HepG2 (cell line): ENCODE data around the gene LITAFD. TPM values are rescaled to one million over a fixed set of nuclear protein-coding genes. Genes with fewer than 3 reads are reported as not detected.

ENCODE experiments used
- KDM6A ChIP-seq: IDR thresholded peaks from 2 replicates; pipeline ENCODE4 v1.6.1; 2016; ENCODE audit warnings: low read depth
- KLF11 ChIP-seq: IDR thresholded peaks from 2 replicates; pipeline ENCODE4 v1.6.1; 2016; ENCODE audit warnings: missing compliant biosample characterization
- MED1 ChIP-seq: sonication (generic); formaldehyde crosslinking; IDR thresholded peaks from 2 replicates; pipeline ENCODE4 v1.4.0; 2020; ENCODE audit warnings: missing genetic modification reagents
- POLR2AphosphoS5 ChIP-seq: IDR thresholded peaks from 2 replicates; pipeline ENCODE4 v1.6.1; 2012; ENCODE audit warnings: low read depth, low read length
- ZBTB8A ChIP-seq: sonication (generic); formaldehyde crosslinking; IDR thresholded peaks from 2 replicates; pipeline ENCODE4 v1.4.0; 2020; ENCODE audit warnings: mild to moderate bottlenecking, low read depth, missing genetic modification reagents, borderline replicate concordance
- ZNF180 ChIP-seq: sonication (generic); formaldehyde crosslinking; IDR thresholded peaks from 2 replicates; pipeline ENCODE4 v1.4.0; 2020; ENCODE audit warnings: low read depth, missing genetic modification reagents, borderline replicate concordance
- ZNF383 ChIP-seq: sonication (generic); formaldehyde crosslinking; IDR thresholded peaks from 2 replicates; pipeline ENCODE4 v1.4.0; 2020; ENCODE audit warnings: missing genetic modification reagents, mild to moderate bottlenecking, borderline replicate concordance
- ZNF432 ChIP-seq: sonication (generic); formaldehyde crosslinking; IDR thresholded peaks from 2 replicates; pipeline ENCODE4 v1.5.0; 2020; ENCODE audit warnings: missing genetic modification reagents, mild to moderate bottlenecking, borderline replicate concordance
- ZNF614 ChIP-seq: IDR thresholded peaks from 2 replicates; pipeline ENCODE4 v1.6.1; 2018; ENCODE audit warnings: missing biosample characterization, missing genetic modification reagents, inconsistent platforms, borderline replicate concordance
- ZNF749 ChIP-seq: sonication (generic); formaldehyde crosslinking; IDR thresholded peaks from 2 replicates; pipeline ENCODE4 v1.8.0; 2022; ENCODE audit warnings: mild to moderate bottlenecking, missing genetic modification reagents, moderate library complexity, borderline replicate concordance
- ZSCAN25 ChIP-seq: sonication (generic); formaldehyde crosslinking; IDR thresholded peaks from 2 replicates; pipeline ENCODE4 v1.8.0; 2022; ENCODE audit warnings: mild to moderate bottlenecking, missing genetic modification reagents
- polyA plus RNA-seq, 8 experiments: library from polyadenylated mRNA; depleted of rRNA in 3 of 8; stranded (reverse) in 7 of 8; unstranded in 1 of 8; fragments of >200 nt; fragmentation: Illumina TruSeq in 4 of 8; extraction: Trizol in 4 of 8; gene quantifications; 2 replicates each; pipeline versions ENCODE4 v1.2.1 to v1.2.3, GENCODE V29; 2011 to 2016; ENCODE audit warnings: low read depth in 4 of 8, missing spikeins in 1 of 8, mixed read lengths in 1 of 8; ENCODE audit not compliant: insufficient read depth in 1 of 8
- total RNA-seq, 5 experiments: library from RNA; depleted of rRNA; stranded (reverse); fragments of >200 nt; fragmentation: Illumina TruSeq; extraction: Trizol; gene quantifications; 2 replicates each; pipeline ENCODE4 v1.2.3, GENCODE V29; 2016; ENCODE audit warnings: low read depth in 1 of 5
- TF ChIP-seq, protein P1 (sequence below): sonication (generic); formaldehyde crosslinking; conservative IDR thresholded peaks from 2 replicates; pipeline ENCODE4 v1.8.0; 2022; ENCODE audit warnings: mild to moderate bottlenecking, moderate library complexity, missing genetic modification reagents
- TF ChIP-seq, protein P2 (sequence below): sonication (generic); formaldehyde crosslinking; IDR thresholded peaks from 2 replicates; pipeline ENCODE4 v1.4.0; 2020; ENCODE audit warnings: missing genetic modification reagents
- TF ChIP-seq, protein P3 (sequence below): sonication (generic); formaldehyde crosslinking; IDR thresholded peaks from 2 replicates; pipeline ENCODE4 v1.9.0; 2022; ENCODE audit warnings: missing genetic modification reagents, mild to moderate bottlenecking, borderline replicate concordance
- TF ChIP-seq, protein P4 (sequence below): sonication (generic); formaldehyde crosslinking; IDR thresholded peaks from 2 replicates; pipeline ENCODE4 v1.4.0; 2020; ENCODE audit warnings: mild to moderate bottlenecking, missing genetic modification reagents, borderline replicate concordance
- TF ChIP-seq, protein P5 (sequence below): sonication (generic); formaldehyde crosslinking; IDR thresholded peaks from 2 replicates; pipeline ENCODE4 v1.4.0; 2020; ENCODE audit warnings: missing genetic modification reagents

Gene LITAFD
- total and polyA plus RNA-seq, 2 of the 13 experiments (the other 11 are each of a cell fraction or from before 2014, with no cell fraction given): not detected

DNA sequence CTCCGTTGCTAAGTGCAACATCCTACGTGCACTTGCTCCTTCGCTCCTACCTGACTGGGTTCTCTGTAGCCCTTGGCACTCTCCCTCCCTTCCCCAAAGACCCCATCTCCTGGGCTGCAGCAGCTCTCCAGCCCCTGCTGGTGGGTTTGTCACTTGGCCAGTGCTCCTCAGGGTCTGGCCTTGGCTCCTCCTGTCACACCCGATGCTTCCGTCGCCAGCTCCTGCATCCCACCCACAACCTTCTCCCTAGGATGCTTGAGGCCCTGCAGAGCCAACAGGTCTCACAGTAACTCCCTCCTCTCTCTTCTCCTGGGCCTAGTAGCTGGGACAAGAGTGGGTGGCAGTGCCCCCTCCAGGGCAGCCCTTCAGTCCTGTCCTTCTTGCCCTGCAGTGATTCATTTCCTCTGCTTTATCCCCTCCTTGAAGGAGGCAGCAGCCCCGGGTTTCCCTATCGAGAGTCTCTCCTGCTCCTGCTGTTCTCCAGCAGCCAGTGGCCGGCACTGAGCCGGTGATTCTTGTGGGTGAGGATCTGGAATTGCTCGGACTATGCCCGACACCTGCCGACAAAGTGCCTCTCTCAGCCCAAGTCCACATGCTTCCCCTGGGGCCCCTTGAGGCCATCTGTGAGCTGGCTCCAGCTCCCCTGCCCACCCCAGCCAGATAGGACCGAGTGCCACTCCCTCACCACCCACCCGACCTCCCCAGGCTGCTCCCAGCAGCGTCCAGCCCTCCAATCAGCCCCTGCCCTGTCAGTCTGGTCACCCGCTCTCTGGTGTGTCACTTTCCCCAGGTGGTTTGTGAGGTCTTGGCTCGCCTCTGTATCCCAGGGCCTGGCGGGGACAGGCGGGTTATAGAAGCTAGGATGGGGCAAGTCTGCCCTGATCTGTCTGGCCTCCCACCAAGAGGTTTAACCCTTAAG lies 3.8 kb downstream of the LITAFD start (continued):
- TF ChIP-seq ZNF383 (CRISPR knock-in tag): 0 out of 2 replicates have a peak, but pooled peaks have one; percentile 7
- 0 out of 2 replicates have a peak, but pooled peaks have one; percentile 35 for TF ChIP-seq KLF11 (CRISPR knock-in tag)
- no peak for TF ChIP-seq ZNF614
- no peak for TF ChIP-seq POLR2AphosphoS5
- peak; percentile 47; the same call in 1 of the 2 replicates for TF ChIP-seq ZSCAN25 (CRISPR knock-in tag)
- no peak for TF ChIP-seq ZBTB8A (CRISPR knock-in tag)
- TF ChIP-seq, protein P1, sequence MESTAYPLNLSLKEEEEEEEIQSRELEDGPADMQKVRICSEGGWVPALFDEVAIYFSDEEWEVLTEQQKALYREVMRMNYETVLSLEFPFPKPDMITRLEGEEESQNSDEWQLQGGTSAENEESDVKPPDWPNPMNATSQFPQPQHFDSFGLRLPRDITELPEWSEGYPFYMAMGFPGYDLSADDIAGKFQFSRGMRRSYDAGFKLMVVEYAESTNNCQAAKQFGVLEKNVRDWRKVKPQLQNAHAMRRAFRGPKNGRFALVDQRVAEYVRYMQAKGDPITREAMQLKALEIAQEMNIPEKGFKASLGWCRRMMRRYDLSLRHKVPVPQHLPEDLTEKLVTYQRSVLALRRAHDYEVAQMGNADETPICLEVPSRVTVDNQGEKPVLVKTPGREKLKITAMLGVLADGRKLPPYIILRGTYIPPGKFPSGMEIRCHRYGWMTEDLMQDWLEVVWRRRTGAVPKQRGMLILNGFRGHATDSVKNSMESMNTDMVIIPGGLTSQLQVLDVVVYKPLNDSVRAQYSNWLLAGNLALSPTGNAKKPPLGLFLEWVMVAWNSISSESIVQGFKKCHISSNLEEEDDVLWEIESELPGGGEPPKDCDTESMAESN (CRISPR knock-in tag): no peak
- TF ChIP-seq ZNF432: no peak
- TF ChIP-seq, protein P2, sequence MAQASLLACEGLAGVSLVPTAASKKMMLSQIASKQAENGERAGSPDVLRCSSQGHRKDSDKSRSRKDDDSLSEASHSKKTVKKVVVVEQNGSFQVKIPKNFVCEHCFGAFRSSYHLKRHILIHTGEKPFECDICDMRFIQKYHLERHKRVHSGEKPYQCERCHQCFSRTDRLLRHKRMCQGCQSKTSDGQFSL (CRISPR knock-in tag): no peak
- peak; percentile 24; the same call in 1 of the 2 replicates for TF ChIP-seq MED1
- TF ChIP-seq ZNF180 (CRISPR knock-in tag): no peak; the same call in 1 of the 2 replicates
- no peak for TF ChIP-seq KDM6A (CRISPR knock-in tag)
- TF ChIP-seq ZNF749 (CRISPR knock-in tag): 0 out of 2 replicates have a peak, but pooled peaks have one; percentile 64
- TF ChIP-seq, protein P3, sequence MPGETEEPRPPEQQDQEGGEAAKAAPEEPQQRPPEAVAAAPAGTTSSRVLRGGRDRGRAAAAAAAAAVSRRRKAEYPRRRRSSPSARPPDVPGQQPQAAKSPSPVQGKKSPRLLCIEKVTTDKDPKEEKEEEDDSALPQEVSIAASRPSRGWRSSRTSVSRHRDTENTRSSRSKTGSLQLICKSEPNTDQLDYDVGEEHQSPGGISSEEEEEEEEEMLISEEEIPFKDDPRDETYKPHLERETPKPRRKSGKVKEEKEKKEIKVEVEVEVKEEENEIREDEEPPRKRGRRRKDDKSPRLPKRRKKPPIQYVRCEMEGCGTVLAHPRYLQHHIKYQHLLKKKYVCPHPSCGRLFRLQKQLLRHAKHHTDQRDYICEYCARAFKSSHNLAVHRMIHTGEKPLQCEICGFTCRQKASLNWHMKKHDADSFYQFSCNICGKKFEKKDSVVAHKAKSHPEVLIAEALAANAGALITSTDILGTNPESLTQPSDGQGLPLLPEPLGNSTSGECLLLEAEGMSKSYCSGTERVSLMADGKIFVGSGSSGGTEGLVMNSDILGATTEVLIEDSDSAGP: peak; percentile 36; the same call in 1 of the 2 replicates
- TF ChIP-seq, protein P4, sequence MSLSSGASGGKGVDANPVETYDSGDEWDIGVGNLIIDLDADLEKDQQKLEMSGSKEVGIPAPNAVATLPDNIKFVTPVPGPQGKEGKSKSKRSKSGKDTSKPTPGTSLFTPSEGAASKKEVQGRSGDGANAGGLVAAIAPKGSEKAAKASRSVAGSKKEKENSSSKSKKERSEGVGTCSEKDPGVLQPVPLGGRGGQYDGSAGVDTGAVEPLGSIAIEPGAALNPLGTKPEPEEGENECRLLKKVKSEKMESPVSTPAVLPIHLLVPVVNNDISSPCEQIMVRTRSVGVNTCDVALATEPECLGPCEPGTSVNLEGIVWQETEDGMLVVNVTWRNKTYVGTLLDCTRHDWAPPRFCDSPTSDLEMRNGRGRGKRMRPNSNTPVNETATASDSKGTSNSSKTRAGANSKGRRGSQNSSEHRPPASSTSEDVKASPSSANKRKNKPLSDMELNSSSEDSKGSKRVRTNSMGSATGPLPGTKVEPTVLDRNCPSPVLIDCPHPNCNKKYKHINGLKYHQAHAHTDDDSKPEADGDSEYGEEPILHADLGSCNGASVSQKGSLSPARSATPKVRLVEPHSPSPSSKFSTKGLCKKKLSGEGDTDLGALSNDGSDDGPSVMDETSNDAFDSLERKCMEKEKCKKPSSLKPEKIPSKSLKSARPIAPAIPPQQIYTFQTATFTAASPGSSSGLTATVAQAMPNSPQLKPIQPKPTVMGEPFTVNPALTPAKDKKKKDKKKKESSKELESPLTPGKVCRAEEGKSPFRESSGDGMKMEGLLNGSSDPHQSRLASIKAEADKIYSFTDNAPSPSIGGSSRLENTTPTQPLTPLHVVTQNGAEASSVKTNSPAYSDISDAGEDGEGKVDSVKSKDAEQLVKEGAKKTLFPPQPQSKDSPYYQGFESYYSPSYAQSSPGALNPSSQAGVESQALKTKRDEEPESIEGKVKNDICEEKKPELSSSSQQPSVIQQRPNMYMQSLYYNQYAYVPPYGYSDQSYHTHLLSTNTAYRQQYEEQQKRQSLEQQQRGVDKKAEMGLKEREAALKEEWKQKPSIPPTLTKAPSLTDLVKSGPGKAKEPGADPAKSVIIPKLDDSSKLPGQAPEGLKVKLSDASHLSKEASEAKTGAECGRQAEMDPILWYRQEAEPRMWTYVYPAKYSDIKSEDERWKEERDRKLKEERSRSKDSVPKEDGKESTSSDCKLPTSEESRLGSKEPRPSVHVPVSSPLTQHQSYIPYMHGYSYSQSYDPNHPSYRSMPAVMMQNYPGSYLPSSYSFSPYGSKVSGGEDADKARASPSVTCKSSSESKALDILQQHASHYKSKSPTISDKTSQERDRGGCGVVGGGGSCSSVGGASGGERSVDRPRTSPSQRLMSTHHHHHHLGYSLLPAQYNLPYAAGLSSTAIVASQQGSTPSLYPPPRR (CRISPR knock-in tag): no peak
- TF ChIP-seq, protein P5, sequence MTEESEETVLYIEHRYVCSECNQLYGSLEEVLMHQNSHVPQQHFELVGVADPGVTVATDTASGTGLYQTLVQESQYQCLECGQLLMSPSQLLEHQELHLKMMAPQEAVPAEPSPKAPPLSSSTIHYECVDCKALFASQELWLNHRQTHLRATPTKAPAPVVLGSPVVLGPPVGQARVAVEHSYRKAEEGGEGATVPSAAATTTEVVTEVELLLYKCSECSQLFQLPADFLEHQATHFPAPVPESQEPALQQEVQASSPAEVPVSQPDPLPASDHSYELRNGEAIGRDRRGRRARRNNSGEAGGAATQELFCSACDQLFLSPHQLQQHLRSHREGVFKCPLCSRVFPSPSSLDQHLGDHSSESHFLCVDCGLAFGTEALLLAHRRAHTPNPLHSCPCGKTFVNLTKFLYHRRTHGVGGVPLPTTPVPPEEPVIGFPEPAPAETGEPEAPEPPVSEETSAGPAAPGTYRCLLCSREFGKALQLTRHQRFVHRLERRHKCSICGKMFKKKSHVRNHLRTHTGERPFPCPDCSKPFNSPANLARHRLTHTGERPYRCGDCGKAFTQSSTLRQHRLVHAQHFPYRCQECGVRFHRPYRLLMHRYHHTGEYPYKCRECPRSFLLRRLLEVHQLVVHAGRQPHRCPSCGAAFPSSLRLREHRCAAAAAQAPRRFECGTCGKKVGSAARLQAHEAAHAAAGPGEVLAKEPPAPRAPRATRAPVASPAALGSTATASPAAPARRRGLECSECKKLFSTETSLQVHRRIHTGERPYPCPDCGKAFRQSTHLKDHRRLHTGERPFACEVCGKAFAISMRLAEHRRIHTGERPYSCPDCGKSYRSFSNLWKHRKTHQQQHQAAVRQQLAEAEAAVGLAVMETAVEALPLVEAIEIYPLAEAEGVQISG (CRISPR knock-in tag): no peak; the same call in 1 of the 2 replicates
